ENCODE measurements around the gene P3H2.
"Not testable (repeated sequence)": the region's sequence is repeated elsewhere in the genome, so short reads cannot be mapped to it uniquely, and the experiment has no call there.

DNA sequence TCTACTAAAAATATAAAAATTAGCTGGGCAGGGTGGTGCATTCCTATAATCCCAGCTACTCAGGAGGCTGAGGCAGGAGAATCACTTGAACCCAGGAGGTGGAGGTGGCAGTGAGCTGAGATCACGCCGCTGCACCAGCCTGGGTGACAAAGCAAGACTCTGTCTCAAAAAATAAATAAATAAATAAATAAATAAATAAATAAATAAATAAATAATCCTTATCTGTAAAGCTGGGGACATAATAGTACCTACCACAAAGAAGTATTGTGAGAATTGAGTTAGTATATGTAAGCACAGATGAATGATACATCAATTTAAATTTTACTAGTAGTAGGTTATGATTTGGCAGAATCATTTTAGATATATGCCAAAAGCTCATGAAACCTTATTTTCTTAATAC is 41.5 kb downstream of the P3H2 start:
- TF ChIP-seq, protein P1, sequence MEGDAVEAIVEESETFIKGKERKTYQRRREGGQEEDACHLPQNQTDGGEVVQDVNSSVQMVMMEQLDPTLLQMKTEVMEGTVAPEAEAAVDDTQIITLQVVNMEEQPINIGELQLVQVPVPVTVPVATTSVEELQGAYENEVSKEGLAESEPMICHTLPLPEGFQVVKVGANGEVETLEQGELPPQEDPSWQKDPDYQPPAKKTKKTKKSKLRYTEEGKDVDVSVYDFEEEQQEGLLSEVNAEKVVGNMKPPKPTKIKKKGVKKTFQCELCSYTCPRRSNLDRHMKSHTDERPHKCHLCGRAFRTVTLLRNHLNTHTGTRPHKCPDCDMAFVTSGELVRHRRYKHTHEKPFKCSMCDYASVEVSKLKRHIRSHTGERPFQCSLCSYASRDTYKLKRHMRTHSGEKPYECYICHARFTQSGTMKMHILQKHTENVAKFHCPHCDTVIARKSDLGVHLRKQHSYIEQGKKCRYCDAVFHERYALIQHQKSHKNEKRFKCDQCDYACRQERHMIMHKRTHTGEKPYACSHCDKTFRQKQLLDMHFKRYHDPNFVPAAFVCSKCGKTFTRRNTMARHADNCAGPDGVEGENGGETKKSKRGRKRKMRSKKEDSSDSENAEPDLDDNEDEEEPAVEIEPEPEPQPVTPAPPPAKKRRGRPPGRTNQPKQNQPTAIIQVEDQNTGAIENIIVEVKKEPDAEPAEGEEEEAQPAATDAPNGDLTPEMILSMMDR (IDR thresholded peaks at IDR 0.05) = not testable (repeated sequence)
- not testable (repeated sequence) for TF ChIP-seq POLR2A, EP300 (IDR thresholded peaks at IDR 0.05)
